Common myeloid progenitor, CD34-positive (primary cell): ENCODE results near the gene KCTD21.

ENCODE experiments used
- CTCF ChIA-PET: fragments of 350-600 bp; sonication (Branson Sonifier 250); formaldehyde crosslinking; loops from one replicate; lab custom pipeline; 2021; ENCODE audit warnings: antibody characterized with exemption; lab: Charles Lee
- POLR2A ChIA-PET: fragments of 350-600 bp; sonication (Branson Sonifier 250); formaldehyde crosslinking; loops from one replicate; lab custom pipeline; 2021; ENCODE audit warnings: antibody characterized with exemption; lab: Charles Lee
- DNase-seq, 3 donors: peaks; one replicate each; pipeline versions ENCODE4 v3.0.0 to v3.0.0-alpha.2; 2013
- H3K27ac ChIP-seq, 2 experiments: 1 replicate in 1 of 2; 2 replicates in 1 of 2; pipeline ENCODE4 v1.7.0; 2013; ENCODE audit warnings: inconsistent platforms in 2 of 2, low read length in 2 of 2, mild to moderate bottlenecking in 2 of 2, low read depth in 1 of 2, moderate library complexity in 1 of 2; ENCODE audit not compliant: severe bottlenecking in 2 of 2, insufficient read depth in 1 of 2, poor library complexity in 1 of 2
- H3K27me3 ChIP-seq, 5 experiments: replicated peaks in 2 of 5; 1 replicate in 3 of 5; 2 replicates in 2 of 5; pipeline versions ENCODE4 v1.6.1 to v1.7.0; 2013; ENCODE audit warnings: low read length in 4 of 5, mild to moderate bottlenecking in 2 of 5, moderate library complexity in 2 of 5, inconsistent platforms in 1 of 5; ENCODE audit not compliant: insufficient read depth in 5 of 5, control insufficient read depth in 4 of 5
- H3K36me3 ChIP-seq, 4 experiments: 1 replicate in 2 of 4; 2 replicates in 2 of 4; pipeline versions ENCODE4 v1.6.1 to v1.7.0; 2013; ENCODE audit warnings: low read length in 3 of 4, control low read depth in 1 of 4, mild to moderate bottlenecking in 1 of 4; ENCODE audit not compliant: control insufficient read depth in 4 of 4, insufficient read depth in 4 of 4
- H3K4me1 ChIP-seq, 4 experiments: 1 replicate in 3 of 4; 2 replicates in 1 of 4; pipeline versions ENCODE4 v1.6.1 to v1.7.1; 2013; ENCODE audit warnings: low read length in 3 of 4, mild to moderate bottlenecking in 3 of 4, control low read depth in 1 of 4, inconsistent platforms in 1 of 4, moderate library complexity in 1 of 4; ENCODE audit not compliant: control insufficient read depth in 4 of 4, insufficient read depth in 4 of 4; ENCODE audit errors: control extremely low read depth in 1 of 4
- H3K4me3 ChIP-seq, 7 experiments: 1 replicate in 4 of 7; 2 replicates in 3 of 7; pipeline versions ENCODE4 v1.5.1 to v1.7.0; 2013; ENCODE audit warnings: mild to moderate bottlenecking in 7 of 7, low read length in 6 of 7, moderate library complexity in 6 of 7, inconsistent platforms in 2 of 7, low read depth in 2 of 7, control low read depth in 1 of 7; ENCODE audit not compliant: insufficient read depth in 4 of 7, control insufficient read depth in 1 of 7; ENCODE audit errors: extremely low read depth in 1 of 7
- H3K9me3 ChIP-seq, 5 experiments: 1 replicate in 4 of 5; 2 replicates in 1 of 5; pipeline versions ENCODE4 v1.6.1 to v1.7.1; 2013; ENCODE audit warnings: low read length in 4 of 5, mild to moderate bottlenecking in 2 of 5, inconsistent platforms in 1 of 5, low read depth in 1 of 5, moderate library complexity in 1 of 5; ENCODE audit not compliant: control insufficient read depth in 4 of 5, insufficient read depth in 2 of 5; ENCODE audit errors: control extremely low read depth in 1 of 5
- WGBS: methylation state at CpG from one replicate; pipeline ENCODE4 v1.1.5; 2013; ENCODE audit not compliant: insufficient coverage; 5-methylcytosine and 5-hydroxymethylcytosine counted together

Gene KCTD21

DNA sequence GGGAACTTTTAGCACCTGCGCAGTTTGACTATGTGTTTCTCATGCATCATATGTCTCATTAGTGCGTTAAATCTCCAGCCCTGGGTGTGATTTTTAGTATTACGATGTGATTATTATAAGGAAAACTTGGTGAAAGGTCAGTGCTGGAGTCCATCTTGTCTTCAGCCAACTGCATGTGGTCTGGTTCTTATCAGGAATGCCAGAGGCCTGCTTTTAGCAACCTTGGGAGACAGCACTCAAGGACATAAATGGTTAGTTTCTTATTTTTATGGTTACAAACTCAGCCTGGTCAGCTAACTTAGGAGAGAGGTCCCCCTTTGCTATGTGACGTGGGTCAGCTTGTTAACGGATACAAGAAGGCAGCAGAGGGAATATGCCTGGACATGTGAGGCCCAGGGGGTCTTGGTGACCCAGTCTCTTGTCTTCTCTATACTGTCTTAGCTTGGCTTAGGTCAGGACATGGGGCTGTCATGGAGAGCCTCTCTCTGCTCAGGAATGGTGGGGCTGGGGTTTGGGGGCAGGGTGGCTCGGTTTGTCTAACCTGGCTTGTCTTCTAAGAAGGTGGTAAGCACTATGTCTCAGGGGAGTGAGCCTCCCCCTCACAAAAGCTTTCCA, 21.5 kb downstream of the KCTD21 start:
- Histone ChIP-seq H3K4me1 (no peaks in the 10 kb centered on the region), H3K36me3 (no peaks in the 10 kb centered on the region), H3K4me3 (no peak overlapping the region), H3K9me3 (peaks cover 0 to 2% (median 0%) of the 10 kb centered on the region in 5 experiments), H3K27ac (no peak overlapping the region), H3K27me3 (no peaks in the 10 kb centered on the region)
- 98% methylated on average over 5 of the region's 6 CpGs for WGBS
- CTCF ChIA-PET = interaction anchor here (1.1 kb wide), 1 partner anchor 8 kb away, joined by 3 read pairs; no protein-coding TSS in a partner anchor
- POLR2A ChIA-PET = interaction anchor here (0.6 kb wide), 1 partner anchor 11 kb away, joined by 3 read pairs; no protein-coding TSS in a partner anchor
- DNase-seq = no peak

DNA sequence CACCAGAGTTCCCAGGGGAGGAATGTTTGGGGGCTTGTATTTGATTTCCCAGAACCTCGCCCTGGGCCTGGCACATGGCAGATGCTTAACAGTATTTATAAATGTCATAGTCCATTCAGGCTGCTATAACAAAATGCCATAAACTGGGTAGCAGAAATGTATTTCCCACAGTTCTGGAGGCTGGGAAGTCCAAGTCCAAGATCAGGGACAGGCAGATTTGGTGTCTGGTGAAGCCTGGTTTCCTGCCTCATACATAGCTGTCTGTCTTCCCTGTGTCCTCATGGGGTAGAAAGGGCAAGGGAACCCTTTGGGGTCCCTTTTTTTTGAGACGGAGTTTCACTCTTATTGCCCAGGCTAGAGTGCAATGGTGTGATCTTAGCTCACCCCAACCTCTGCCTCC, 24.0 kb downstream of the KCTD21 start:
- Histone ChIP-seq H3K27me3 (no peaks in the 10 kb centered on the region), H3K4me3 (no peak overlapping the region), H3K27ac (no peak overlapping the region), H3K36me3 (no peaks in the 10 kb centered on the region), H3K4me1 (no peaks in the 10 kb centered on the region), H3K9me3 (peaks cover 0 to 2% (median 0%) of the 10 kb centered on the region in 5 experiments)
- 100% methylated on average over 1 of the region's 2 CpGs for WGBS
- ChIA-PET CTCF (no interaction called here), POLR2A (no interaction called here)
- DNase-seq = no peak

DNA sequence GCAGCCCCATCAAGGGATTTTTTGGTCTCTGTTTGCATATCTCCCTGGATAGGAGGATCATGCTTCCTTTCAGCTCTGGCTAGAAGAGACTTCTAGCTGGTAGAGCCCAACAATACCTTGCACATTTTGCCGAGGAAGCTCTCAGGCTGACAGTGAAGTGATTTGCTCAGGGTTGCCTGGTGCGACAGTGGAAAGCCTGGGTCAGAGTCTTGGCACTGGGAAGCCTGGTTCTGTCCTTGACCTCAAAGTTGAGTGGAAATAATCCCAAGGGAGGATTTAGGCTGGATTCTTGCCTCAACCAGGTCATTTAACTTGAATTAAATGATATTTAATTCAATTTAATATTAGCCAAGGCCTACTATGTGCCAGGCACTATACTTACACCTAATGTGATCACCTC, 24.6 kb downstream of the KCTD21 start:
- 100% methylated on average over 2 of the region's 2 CpGs for WGBS
- Histone ChIP-seq H3K4me1 (no peaks in the 10 kb centered on the region), H3K4me3 (no peak overlapping the region), H3K9me3 (peaks cover 0 to 2% (median 0%) of the 10 kb centered on the region in 5 experiments), H3K27ac (no peak overlapping the region), H3K27me3 (no peaks in the 10 kb centered on the region), H3K36me3 (no peaks in the 10 kb centered on the region)
- POLR2A ChIA-PET = no interaction called here
- DNase-seq = no peak
- CTCF ChIA-PET = interaction anchor here (0.8 kb wide), 1 partner anchor 15 kb away, joined by 6 read pairs; no protein-coding TSS in a partner anchor

DNA sequence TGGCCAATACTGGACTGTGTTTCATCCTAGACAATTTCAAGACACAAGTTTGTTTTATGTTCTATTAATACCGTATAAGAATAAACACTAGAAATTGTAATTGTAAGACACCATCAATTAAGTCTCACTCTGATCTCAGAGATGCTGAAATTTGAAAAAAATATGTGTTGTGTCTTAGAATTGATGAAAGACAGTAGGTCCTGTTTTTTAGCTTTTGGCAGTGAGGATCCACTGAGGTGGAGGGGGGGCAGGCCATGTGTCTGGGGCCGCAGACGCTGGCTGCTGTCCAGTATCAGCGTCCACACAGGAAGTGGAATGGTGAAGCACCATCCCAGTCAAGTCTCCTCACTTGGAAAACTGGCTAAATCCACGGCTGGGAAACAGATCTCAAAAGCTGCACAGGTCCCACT, 26.5 kb downstream of the KCTD21 start:
- H3K27me3 ChIP-seq = no peaks in the 10 kb centered on the region
- H3K9me3 ChIP-seq = peaks cover 0 to 2% (median 0%) of the 10 kb centered on the region in 5 experiments
- CTCF ChIA-PET = interaction anchor here (1.2 kb wide), 1 partner anchor 13 kb away, joined by 3 read pairs; no protein-coding TSS in a partner anchor
- POLR2A ChIA-PET = no interaction called here
- no peaks in the 10 kb centered on the region for H3K36me3 ChIP-seq
- 93% methylated on average over 3 of the region's 5 CpGs for WGBS
- DNase-seq = no peak
- no peak overlapping the region for H3K4me3 ChIP-seq
- H3K4me1 ChIP-seq = no peaks in the 10 kb centered on the region
- H3K27ac ChIP-seq = no peak overlapping the region

DNA sequence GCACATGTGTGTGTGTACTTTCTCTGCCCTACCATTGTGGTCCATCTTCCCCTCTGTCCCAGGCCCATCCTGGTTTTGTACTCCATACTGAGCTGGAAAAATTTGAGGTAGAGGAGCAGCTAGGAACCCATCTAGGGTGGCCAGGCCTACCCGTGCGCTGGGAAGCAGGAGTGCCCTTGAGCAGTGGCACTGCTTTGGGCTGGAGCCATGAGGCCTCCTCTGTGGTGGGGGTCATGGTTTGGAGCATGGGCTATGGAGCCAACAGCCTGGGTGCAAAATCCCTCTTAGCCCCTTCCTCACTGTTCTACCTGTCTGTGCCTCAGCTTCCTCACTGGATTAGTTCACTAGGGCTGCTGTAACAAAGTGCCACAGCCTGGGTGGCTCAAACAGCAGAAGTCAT, 27.1 kb downstream of the KCTD21 start:
- Histone ChIP-seq H3K27ac (no peak overlapping the region), H3K27me3 (no peaks in the 10 kb centered on the region), H3K9me3 (peaks cover 0 to 2% (median 0%) of the 10 kb centered on the region in 5 experiments), H3K36me3 (no peaks in the 10 kb centered on the region), H3K4me3 (no peak overlapping the region), H3K4me1 (peaks cover 0 to 6% (median 1%) of the 10 kb centered on the region in 4 experiments)
- ChIA-PET CTCF (interaction anchor here (1.1 to 1.4 kb wide), 2 partner anchors 12 to 14 kb away, joined by 3 to 4 read pairs; no protein-coding TSS in a partner anchor), POLR2A (no interaction called here)
- WGBS = 100% methylated on average over 2 of the region's 2 CpGs
- no peak for DNase-seq

GRCh38 chr11:78160557-78160956, 27.9 kb downstream of the KCTD21 start:
- CTCF ChIA-PET = interaction anchor here (1.1 to 1.4 kb wide), 2 partner anchors 11 to 13 kb away, joined by 3 to 4 read pairs; no protein-coding TSS in a partner anchor
- DNase-seq = no peak
- Histone ChIP-seq H3K4me1 (peaks cover 0 to 12% (median 2%) of the 10 kb centered on the region in 4 experiments), H3K4me3 (no peak overlapping the region), H3K27ac (no peak overlapping the region), H3K9me3 (peaks cover 0 to 2% (median 0%) of the 10 kb centered on the region in 5 experiments), H3K27me3 (no peaks in the 10 kb centered on the region), H3K36me3 (no peaks in the 10 kb centered on the region)
- POLR2A ChIA-PET = no interaction called here
- no CpG with 5 or more reads among the region's 1 CpG for whole genome bisulfite sequencing

- no peak for DNase-seq
- H3K4me1 ChIP-seq = peaks cover 0 to 17% (median 4%) of the 10 kb centered on the region in 4 experiments
- ChIA-PET POLR2A (no interaction called here), CTCF (interaction anchor here (1.2 kb wide), 1 partner anchor 11 kb away, joined by 5 read pairs; no protein-coding TSS in a partner anchor)
- no peaks in the 10 kb centered on the region for H3K9me3 ChIP-seq
- no peak overlapping the region for H3K4me3 ChIP-seq
- WGBS = 92% methylated on average over 2 of the region's 6 CpGs
- H3K27me3 ChIP-seq = no peaks in the 10 kb centered on the region
- H3K27ac ChIP-seq = no peak overlapping the region
- H3K36me3 ChIP-seq = no peaks in the 10 kb centered on the region
These were observed 29.3 kb downstream of the KCTD21 start for GRCh38 chr11:78158987-78159652.
